Transverse colon (tissue), 4 donors: ENCODE data around the gene MRPL19. TPM values are rescaled to one million over a fixed set of nuclear protein-coding genes. Genes with fewer than 3 reads are reported as not detected.

Experiments
- DNase-seq: peaks from one replicate; pipeline ENCODE4 v3.0.0-alpha.2; 2019
- H3K27ac ChIP-seq, 4 donors: fragments of 200-600 bp; sonication (generic); 2 replicates each; pipeline ENCODE4 v1.5.1; 2016 to 2018; ENCODE audit warnings: inconsistent platforms in 4 of 4
- H3K27me3 ChIP-seq: fragments of 200-600 bp; sonication (generic); 2 replicates; pipeline ENCODE4 v1.5.1; 2017; ENCODE audit warnings: inconsistent platforms
- H3K36me3 ChIP-seq, 4 donors: fragments of 200-600 bp; sonication (generic); 2 replicates each; pipeline ENCODE4 v1.5.1; 2017 to 2019; ENCODE audit warnings: inconsistent platforms in 4 of 4
- H3K4me1 ChIP-seq, 4 donors: fragments of 200-600 bp; sonication (generic); 2 replicates each; pipeline ENCODE4 v1.5.1; 2017 to 2020; ENCODE audit warnings: inconsistent platforms in 4 of 4
- H3K4me3 ChIP-seq, 4 donors: fragments of 200-600 bp; sonication (generic); 1 replicate in 1 of 4; 2 replicates in 3 of 4; pipeline versions ENCODE4 v1.5.1 to v1.6.1; 2017 to 2019; ENCODE audit warnings: inconsistent platforms in 4 of 4
- H3K9me3 ChIP-seq, 2 donors: fragments of 200-600 bp; sonication (generic); 2 replicates each; pipeline ENCODE4 v1.5.1; 2017 to 2019; ENCODE audit warnings: inconsistent platforms in 2 of 2
- EP300 ChIP-seq: sonication (generic); formaldehyde crosslinking; IDR thresholded peaks from one replicate; pipeline ENCODE4 v1.6.1; 2017; ENCODE audit warnings: antibody characterized with exemption, low read depth
- POLR2A ChIP-seq: fragments of 450-650 bp; IDR thresholded peaks from one replicate; pipeline ENCODE4 v1.6.1; 2016; ENCODE audit warnings: antibody characterized with exemption, mild to moderate bottlenecking, moderate library complexity
- POLR2AphosphoS5 ChIP-seq, 3 donors: sonication (generic); formaldehyde crosslinking; IDR thresholded peaks; one replicate each; pipeline ENCODE4 v1.6.1; 2016; ENCODE audit warnings: antibody characterized with exemption in 3 of 3
- WGBS, 2 donors: methylation state at CpG; one replicate each; pipeline ENCODE4 v1.1.5; 2018; ENCODE audit warnings: low coverage in 1 of 2; 5-methylcytosine and 5-hydroxymethylcytosine counted together
- in situ Hi-C, 4 donors: fragments of 200-750 bp; cut with MboI; loops; one replicate each; pipeline versions ENCODE4 v1.15.0 to v1.15.1; 2017; ENCODE audit warnings: low sequenced_read_pairs in 3 of 4, low pct_ligation_motif_present in 1 of 4, low pct_unique_long_range_greater_than_20kb in 1 of 4
- intact Hi-C: fragments of 100-400 bp; cut with DNase I; formaldehyde crosslinking; loops from one replicate; pipeline ENCODE4 v1.15.1; 2023; ENCODE audit warnings: low total_unique reads
- small RNA-seq, 4 donors: library from RNA; depleted of rRNA; stranded (forward); fragments of <200 nt; gene quantifications; one replicate each; pipeline ENCODE3, GENCODE V24; 2016
- total RNA-seq, 4 donors: library from RNA; depleted of rRNA; stranded (reverse); fragments of >200 nt; gene quantifications; one replicate each; pipeline ENCODE4 v1.1.0, GENCODE V29; 2016
- TF ChIP-seq, protein P1 (sequence below), 5 experiments: fragments of 200-600 bp in 3 of 5; fragments of 450-650 bp in 2 of 5; sonication (generic) in 3 of 5; IDR thresholded peaks; 1 replicate in 2 of 5; 2 replicates in 3 of 5; pipeline ENCODE4 v1.5.1; 2016 to 2017; ENCODE audit warnings: antibody characterized with exemption in 5 of 5, inconsistent platforms in 3 of 5, mild to moderate bottlenecking in 2 of 5, moderate library complexity in 1 of 5

Gene MRPL19
- total RNA-seq, 4 donors from 2014 or later = 4.4 to 131 (median 27.4) TPM

DNA sequence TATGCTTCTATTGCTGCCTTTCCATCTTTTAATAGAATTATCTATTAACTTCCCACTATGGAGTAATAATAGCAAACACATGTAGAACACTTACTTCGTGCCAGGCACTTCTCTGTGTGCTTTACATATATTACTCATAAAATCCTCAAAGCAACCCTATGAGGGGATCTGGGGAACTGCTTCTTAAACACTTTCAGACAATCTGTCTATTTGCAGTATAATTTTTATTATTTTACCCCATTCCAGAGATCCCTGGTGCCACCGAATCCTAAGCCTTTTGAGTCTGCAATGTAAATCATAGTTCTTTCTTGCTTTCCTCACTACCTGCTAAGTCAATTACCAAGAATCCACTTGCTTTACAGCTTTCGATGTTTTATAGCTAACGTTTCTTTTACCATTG is 89.7 kb downstream of the MRPL19 start:
- DNase-seq = no peak
- in situ Hi-C loops = no loop called here
- 54 to 62% methylated on average over 4 of the region's 4 CpGs for WGBS, 2 donors

DNA sequence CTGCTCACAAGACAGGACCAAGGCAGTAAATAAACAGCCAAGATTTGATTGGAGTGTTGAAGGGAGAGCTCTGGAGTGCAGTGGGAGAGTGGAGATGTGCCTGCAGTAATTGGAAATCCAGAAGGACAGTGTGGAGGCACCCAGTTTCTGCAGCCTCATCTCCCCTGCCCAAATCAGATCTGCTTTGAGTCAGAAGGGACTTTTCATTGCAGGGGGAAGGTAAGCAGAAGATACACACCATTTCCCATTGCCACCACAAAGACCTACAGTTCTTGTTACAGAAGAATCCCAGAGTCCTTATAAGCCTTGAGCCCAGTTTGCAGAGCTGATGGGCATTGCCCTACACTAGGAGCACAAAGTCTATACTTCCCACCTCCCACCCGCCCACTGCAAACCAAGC is 91.4 kb downstream of the MRPL19 start:
- H3K36me3 ChIP-seq = no peaks in the 10 kb centered on the region
- intact Hi-C loops = no loop called here
- in situ Hi-C loops = no loop called here
- TF ChIP-seq POLR2AphosphoS5 (IDR thresholded peaks at IDR 0.05) (no peak), EP300 (no peak), POLR2A (no peak)
- TF ChIP-seq, protein P1, sequence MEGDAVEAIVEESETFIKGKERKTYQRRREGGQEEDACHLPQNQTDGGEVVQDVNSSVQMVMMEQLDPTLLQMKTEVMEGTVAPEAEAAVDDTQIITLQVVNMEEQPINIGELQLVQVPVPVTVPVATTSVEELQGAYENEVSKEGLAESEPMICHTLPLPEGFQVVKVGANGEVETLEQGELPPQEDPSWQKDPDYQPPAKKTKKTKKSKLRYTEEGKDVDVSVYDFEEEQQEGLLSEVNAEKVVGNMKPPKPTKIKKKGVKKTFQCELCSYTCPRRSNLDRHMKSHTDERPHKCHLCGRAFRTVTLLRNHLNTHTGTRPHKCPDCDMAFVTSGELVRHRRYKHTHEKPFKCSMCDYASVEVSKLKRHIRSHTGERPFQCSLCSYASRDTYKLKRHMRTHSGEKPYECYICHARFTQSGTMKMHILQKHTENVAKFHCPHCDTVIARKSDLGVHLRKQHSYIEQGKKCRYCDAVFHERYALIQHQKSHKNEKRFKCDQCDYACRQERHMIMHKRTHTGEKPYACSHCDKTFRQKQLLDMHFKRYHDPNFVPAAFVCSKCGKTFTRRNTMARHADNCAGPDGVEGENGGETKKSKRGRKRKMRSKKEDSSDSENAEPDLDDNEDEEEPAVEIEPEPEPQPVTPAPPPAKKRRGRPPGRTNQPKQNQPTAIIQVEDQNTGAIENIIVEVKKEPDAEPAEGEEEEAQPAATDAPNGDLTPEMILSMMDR (IDR thresholded peaks at IDR 0.05) = no peak
- WGBS, 2 donors = 90% methylated on average over 1 of the region's 1 CpG; no CpG with 5 or more reads in 1 of the 2 donors
- H3K27ac ChIP-seq = no peak overlapping the region
- no peaks in the 10 kb centered on the region for H3K4me1 ChIP-seq
- no peak for DNase-seq
- peaks cover 0 to under 1% of the 10 kb centered on the region in 2 donors for H3K9me3 ChIP-seq
- H3K27me3 ChIP-seq = no peaks in the 10 kb centered on the region
- H3K4me3 ChIP-seq = no peak overlapping the region

More for the DNA sequence above, 89.7 kb downstream of the MRPL19 start:
- Histone ChIP-seq H3K36me3 (no peaks in the 10 kb centered on the region), H3K27ac (no peak overlapping the region), H3K9me3 (no peaks in the 10 kb centered on the region), H3K27me3 (no peaks in the 10 kb centered on the region), H3K4me1 (no peaks in the 10 kb centered on the region), H3K4me3 (no peak overlapping the region)
- TF ChIP-seq, protein P1 (IDR thresholded peaks at IDR 0.05) = no peak
- TF ChIP-seq POLR2AphosphoS5 (IDR thresholded peaks at IDR 0.05) = no peak
- intact Hi-C loops = no loop called here

Small RNAs within 50 kb of the gene (small RNA-seq; reads per million reads assigned to genes)
- gene RF00012 = 0 reads per million in 4 donors

Other genes with a start within 250 kb of the MRPL19 start
- not detected for gene EVA1A, start 85.8 kb upstream of the MRPL19 start, total RNA-seq
- 10 to 100 TPM; 18.2 to 43.2 (median 27.3) TPM for gene GCFC2, start 64.1 kb downstream of the MRPL19 start, total RNA-seq